Fibroblast of villous mesenchyme (primary cell): ENCODE measurements around the gene FGGY. TPM values are rescaled to one million over a fixed set of nuclear protein-coding genes. Genes with fewer than 3 reads are reported as not detected.

Experiments
- DNase-seq: peaks from one replicate; pipeline ENCODE4 v3.0.0-alpha.2; 2010; ENCODE audit warnings: low read depth
- H3K4me3 ChIP-seq: 2 replicates; pipeline ENCODE4 v1.5.1; 2011; ENCODE audit warnings: low read depth, mild to moderate bottlenecking, low read length
- CTCF ChIP-seq: IDR thresholded peaks from 2 replicates; pipeline ENCODE4 v1.5.1; 2012; ENCODE audit warnings: low read depth, mild to moderate bottlenecking, low read length; ENCODE audit not compliant: insufficient read depth
- total RNA-seq: library from RNA; depleted of rRNA; stranded (reverse); fragments of >200 nt; gene quantifications from 2 replicates; pipeline ENCODE4 v1.2.3, GENCODE V29; 2012

FGGY gene
- total RNA-seq, 1 donor = 11.7 TPM

DNA sequence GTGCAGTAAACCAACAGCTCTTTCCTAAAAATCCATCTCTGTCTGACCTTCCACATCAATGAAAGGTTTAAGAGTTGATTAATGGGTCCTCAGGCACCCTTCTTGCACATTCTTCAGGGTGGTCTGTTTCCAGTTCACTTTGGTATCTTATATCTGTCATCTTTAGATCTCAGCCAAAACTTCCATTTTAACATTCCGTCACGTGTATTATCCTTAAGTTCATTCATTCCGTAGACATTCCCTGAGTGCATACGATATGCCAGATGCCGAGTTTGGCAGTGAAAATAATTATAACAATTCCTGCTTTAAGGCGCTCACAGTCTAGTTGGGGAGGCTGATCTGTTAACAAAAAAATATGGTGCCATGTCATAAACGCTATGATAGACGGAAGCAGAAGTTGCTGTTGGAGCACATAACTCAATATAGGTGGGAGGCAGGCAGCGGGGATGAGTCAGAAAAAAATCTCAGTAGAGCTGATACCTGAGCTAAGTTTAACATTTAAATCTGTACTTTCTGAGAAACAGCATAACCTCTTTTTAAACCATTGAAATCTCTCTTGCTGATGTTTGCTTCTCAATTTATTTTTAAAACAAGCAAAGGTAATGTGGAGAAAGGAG lies 458.3 kb downstream of the FGGY start:
- DNase-seq = no peak
- no peak overlapping the region for H3K4me3 ChIP-seq
- no peak for TF ChIP-seq CTCF

DNA sequence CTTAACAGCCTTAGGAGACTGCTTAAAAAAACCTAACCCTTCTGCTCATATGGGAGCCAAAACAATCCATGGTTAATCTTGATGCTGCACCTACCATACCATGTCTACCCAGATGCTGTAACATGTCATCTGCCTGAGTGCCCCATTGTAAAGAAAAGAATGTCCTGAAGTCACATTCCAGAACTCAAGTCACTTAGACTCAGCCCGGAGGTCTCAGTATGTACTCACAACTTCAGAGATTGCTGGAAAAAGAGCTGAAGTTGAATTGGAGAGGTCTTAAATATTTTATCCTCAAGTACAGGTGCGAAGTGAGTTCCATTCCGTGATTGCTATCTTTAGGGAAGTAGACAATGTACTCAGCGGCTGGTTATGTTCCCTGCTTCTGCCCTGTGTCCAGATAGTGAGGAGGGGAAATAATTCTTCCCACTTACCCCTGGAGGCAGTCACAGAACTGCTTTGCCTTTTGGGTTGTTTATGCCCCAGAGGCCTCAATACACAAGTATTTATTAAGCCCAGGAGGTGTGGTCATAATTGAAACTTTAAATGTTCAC lies 460.4 kb downstream of the FGGY start:
- no peak overlapping the region for H3K4me3 ChIP-seq
- no peak for TF ChIP-seq CTCF
- DNase-seq = no peak

DNA sequence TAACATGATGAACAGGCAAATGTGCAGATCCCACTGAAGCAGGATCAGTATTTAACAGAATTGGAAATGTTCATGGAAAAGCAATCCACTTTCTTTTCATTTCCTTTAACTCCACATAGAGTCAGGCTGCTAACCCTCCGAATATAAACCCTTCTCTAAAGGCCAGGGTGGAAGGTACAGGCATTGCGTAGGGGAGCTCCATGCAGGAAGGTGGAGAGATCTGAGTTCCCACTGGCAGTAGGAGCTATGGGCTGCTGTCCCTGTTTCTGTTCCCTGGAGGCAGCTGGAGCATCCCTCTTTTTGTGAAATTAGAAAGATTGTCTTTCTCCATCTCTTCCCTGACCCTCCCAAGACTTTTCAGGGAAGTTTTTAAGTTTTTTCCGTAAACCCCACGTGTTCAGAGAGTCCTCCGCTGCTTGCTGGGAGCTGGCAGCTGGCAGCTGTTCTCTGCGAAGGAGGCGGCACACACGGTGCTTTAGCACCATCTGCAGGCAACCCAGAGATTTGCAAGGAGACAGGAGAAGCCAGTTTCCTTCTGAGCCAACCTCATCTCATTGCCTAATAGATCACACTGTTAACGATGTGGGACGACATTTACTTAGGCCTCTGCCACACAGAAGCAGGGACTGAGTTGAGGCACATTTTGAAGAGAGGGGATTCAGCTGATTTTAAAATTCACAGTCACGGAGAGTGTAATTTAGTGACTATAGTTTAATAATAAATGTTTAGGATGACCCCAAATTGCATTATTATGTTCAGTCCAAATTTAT lies 462.4 kb downstream of the FGGY start:
- DNase-seq = peak; percentile 89
- no peak overlapping the region for H3K4me3 ChIP-seq
- TF ChIP-seq CTCF = peak; percentile 97

GRCh38 chr1:59761443-59761842 lies 464.5 kb downstream of the FGGY start:
- TF ChIP-seq CTCF = no peak
- no peak overlapping the region for H3K4me3 ChIP-seq
- DNase-seq = no peak

- DNase-seq = no peak
- no peak for TF ChIP-seq CTCF
- no peak overlapping the region for H3K4me3 ChIP-seq
These were observed 466.5 kb downstream of the FGGY start for GRCh38 chr1:59763418-59763817.

DNA sequence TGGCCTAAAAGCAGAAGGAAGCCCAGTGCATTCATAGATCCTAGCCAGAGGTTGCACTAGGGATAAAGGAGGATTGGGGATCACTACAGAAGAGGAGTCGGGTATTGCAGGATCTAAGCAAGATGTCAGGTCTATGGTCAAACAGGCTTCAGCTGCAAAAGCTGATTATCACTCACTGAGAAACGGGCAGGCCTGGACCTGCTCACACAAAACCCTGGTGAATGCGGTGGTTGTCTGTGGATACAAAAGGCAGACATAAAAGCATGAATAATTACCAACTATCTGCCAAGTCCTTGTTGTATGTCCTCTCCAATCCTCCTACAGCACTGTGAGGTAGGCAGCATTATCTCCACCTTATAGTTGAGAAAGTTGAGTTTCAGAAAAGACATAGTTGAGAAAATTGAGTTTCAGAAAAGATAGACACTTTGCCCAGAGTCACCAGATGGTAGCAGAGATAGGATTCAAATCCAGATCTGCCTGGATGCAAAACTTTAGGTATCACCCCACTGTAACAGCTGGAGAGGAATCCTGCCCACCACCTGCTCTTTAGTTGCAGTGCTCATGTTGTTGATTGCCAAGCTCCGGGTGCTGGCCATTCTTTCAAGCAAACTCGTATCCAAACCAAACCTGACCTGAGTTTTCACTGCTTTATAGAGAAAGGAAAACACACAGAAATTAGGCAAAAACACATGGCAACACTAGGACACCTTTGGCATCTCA lies 468.3 kb downstream of the FGGY start:
- no peak overlapping the region for H3K4me3 ChIP-seq
- TF ChIP-seq CTCF = no peak
- DNase-seq = no peak
